Nucleus accumbens (tissue), 56 donors: ENCODE results near the gene ESF1.

Experiments used
- DNase-seq, 56 donors: peaks; one replicate each; lab custom pipeline; 2025; lab: John Stamatoyannopoulos, UW

ESF1 gene

DNA sequence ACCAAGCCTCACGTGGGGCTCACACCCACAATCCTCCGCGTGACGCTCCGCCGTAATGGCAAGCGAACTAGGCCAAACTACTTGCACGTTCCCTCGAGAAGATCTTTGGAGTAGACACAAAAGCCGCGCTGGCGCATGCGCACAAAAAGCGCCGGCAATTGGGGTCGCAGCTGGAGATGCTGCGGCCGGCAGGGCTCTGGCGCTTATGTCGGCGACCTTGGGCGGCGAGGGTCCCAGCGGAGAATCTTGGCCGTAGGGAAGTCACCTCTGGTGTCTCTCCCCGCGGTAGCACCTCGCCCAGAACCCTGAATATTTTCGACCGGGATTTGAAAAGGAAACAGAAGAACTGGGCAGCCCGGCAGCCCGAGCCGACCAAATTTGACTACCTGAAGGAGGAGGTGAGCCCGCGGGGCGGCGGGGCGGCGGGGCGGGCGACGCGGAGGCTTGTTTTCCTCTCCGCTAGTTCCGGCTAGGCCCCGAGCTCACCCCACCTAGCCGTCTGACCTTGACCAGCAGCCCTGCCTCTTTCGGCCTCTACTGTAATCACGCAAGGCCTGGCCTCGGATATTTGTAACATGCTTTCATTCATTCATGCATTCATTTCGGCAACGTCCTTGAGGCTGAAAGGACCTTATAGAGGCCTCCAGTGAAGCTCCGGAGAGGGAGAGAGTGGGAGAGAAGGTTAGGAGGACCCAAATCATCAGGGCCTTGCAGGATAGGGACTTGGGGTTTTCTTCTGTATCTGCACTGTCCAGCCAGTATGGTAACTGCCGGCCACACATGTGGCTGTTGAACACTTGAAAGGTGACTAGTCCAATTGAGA lies at the start of gene ESF1, which contains the start of gene NDUFAF5:
Gene ESF1 (minus strand): TSS at position 27 of the 823 bp plus-strand sequence. CDS start 1,779 bp downstream, outside the sequence.
Gene NDUFAF5 (plus strand): TSS at position 136 of the 823 bp plus-strand sequence. CDS start 41 bp downstream, at position 177.
- DNase-seq: peak; percentile 71 to 98 (median 91)

GRCh38 chr20:13831476-13831875 lies 46.8 kb upstream of the ESF1 start:
- DNase-seq: no peak

- DNase-seq: no peak
These were observed 40.7 kb upstream of the ESF1 start for GRCh38 chr20:13825465-13825864.

DNA sequence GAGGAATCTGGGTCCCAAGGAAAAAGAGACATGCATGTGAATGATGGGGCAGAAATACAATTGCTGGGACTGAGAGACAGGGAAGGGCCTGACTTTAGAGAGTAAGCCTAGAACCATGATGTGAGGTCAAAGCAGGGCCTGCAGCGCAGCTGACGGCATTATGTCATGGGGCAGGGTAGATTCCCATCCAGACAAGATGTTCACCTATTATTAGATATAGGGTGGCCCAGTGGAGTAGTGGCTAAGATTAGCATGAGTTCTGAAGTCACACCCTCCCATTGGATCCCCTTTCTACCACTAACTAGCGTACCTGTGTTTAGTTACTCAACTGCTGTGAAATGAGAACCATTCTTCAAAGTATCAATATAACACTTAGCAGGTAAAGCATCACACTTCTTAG lies 39.7 kb upstream of the ESF1 start:
- no peak for DNase-seq

DNA sequence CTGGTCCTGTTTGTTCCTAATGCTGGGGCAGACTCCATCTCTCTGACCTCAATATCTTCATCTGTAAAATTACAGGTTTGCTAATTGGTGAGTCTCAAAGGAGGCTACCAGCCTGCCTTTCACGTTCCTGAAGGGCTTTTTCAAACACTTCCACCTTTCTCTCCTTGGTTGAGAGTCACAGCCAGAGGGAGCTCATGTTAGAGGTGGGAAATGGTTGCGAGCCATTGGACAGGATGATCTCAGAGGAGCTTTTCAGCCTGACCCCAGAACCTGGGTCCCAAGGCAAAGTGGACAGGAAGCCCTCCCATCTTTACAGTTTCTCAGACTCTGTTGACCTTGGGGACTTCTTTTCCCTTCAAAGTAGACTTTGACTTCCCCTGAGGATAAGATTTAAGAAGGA lies 37.7 kb upstream of the ESF1 start:
- DNase-seq: no peak

- no peak for DNase-seq
These were observed 37.2 kb upstream of the ESF1 start for GRCh38 chr20:13821876-13822275.

- peak in 1 of 56 donors; percentile 8 for DNase-seq
These were observed 35.3 kb upstream of the ESF1 start for GRCh38 chr20:13819885-13820645.

DNA sequence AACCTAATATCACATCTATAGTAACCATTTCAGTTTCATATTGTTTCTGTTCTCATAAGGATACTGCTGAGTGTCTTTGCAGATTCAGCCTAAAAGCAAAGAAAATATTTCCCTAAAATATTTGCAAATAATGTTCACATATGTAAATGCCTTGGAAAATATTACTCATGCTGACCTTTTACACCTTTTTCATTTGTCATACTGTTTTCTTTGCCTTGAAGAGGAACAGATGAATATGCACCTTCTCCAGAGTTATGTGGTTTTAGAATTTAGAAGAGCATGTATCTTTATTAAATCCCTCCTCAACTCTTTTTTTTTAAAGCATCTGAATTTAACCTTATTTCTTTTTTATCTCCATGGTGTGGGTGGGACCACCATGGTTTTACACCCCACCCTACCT lies 32.6 kb upstream of the ESF1 start:
- no peak for DNase-seq

GRCh38 chr20:13816757-13817156 lies 32.0 kb upstream of the ESF1 start:
- no peak for DNase-seq

- DNase-seq: no peak
These were observed 30.0 kb upstream of the ESF1 start for GRCh38 chr20:13814672-13815071.

DNA sequence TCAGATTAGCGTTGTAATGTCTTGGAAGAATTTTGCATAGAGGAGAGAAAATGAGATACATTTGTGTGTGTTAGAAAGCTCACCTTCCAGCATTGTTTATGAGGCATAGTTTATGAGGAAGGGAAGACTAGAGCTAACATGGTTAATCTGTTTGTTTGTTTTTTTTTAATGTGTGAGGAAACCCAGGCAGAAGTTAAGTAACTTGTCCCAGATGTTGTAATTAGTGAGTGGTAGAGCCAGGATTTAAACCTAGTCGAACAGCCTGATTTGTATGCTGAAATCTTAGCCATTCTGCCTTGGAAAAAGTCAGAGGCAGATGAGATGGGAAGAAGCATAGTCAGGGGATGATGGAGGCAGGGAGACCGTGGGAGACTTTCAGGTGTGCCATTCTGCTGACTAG lies 29.2 kb upstream of the ESF1 start:
- DNase-seq: no peak

DNA sequence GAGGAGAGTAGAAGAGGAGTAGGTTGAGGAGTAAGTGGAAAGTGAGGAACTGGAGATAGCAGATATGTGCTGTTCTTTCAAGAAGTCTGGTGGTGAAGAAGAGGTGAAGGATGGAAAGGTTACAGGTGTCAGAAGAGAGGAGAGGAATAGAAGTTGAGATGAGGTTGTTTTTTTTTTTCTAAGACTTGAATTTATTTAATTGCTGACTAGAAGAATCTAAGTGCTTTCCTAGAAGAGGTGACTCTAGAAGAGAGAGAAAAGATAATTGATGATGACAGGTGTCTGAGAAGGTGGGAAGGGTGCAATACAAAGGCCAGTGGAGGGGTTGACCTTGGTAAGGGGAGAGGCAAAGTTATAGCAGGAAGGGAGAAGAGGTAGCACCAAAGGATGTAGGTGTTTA lies 25.7 kb upstream of the ESF1 start:
- no peak for DNase-seq

GRCh38 chr20:13809855-13810254 lies 25.1 kb upstream of the ESF1 start:
- DNase-seq: no peak

DNA sequence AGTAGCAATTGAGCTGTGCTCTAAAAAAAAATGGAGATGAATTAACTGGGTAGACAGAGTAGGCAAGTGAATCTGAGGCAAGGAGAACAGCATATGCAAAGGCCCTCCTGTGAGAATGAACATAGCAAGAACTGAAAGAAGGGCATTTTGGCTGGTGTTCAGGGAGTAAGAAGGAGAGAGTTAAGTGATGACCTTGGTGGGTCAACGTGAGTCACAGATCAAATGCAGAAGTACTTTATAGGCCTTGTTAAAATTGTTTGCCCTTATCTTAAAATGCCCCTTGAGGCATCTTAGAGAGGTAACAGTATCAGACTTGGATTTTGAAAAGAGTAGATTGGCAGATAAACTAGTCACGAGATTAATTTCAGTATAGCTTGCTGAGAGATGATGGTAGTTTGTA lies 24.7 kb upstream of the ESF1 start:
- DNase-seq: no peak

DNA sequence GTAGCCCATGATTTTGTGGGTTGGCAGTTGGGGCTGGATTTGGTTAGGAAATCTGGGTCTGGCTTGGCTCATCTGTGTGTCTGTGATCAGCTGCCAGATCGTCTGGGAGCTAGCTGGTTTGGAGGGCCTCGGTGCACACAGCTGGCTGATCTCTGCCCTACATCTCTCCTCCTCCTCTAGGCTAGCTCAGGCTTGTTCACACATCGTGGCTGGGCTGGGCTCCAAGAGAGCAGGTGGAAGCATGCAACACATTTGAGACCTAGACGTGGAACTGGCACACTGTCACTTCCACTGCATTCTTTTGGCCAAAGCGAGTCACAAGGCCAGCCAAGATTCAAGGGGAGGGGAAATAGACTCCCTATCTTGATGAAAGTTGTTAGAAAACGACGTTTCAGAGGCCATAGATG lies 16.0 kb upstream of the ESF1 start:
- peak in 36 of 56 donors; percentile 5 to 73 (median 25) for DNase-seq

GRCh38 chr20:13799974-13800373 lies 15.3 kb upstream of the ESF1 start:
- no peak for DNase-seq

GRCh38 chr20:13799040-13799439 lies 14.3 kb upstream of the ESF1 start:
- DNase-seq: no peak

DNA sequence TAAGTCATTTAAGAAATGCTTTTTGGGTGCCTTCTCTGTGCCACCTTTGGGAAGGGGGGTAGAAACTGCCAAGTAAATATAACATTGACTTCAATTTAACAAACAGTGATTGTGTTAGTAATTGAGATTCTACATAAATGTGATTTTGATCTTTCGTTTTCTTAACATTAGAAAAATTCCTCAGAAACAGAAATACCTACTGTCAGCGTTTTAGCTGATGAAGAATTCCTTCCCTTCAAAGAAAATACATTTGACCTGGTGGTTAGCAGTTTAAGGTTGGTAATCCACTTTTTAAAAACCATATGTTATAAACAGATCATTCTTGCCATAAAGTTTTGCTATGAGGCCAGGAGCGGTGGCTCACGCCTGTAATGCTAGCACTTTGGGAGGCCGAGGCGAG lies 9.9 kb upstream of the ESF1 start:
- DNase-seq: no peak

- no peak for DNase-seq
These were observed 8.3 kb upstream of the ESF1 start for GRCh38 chr20:13793001-13793400.

DNA sequence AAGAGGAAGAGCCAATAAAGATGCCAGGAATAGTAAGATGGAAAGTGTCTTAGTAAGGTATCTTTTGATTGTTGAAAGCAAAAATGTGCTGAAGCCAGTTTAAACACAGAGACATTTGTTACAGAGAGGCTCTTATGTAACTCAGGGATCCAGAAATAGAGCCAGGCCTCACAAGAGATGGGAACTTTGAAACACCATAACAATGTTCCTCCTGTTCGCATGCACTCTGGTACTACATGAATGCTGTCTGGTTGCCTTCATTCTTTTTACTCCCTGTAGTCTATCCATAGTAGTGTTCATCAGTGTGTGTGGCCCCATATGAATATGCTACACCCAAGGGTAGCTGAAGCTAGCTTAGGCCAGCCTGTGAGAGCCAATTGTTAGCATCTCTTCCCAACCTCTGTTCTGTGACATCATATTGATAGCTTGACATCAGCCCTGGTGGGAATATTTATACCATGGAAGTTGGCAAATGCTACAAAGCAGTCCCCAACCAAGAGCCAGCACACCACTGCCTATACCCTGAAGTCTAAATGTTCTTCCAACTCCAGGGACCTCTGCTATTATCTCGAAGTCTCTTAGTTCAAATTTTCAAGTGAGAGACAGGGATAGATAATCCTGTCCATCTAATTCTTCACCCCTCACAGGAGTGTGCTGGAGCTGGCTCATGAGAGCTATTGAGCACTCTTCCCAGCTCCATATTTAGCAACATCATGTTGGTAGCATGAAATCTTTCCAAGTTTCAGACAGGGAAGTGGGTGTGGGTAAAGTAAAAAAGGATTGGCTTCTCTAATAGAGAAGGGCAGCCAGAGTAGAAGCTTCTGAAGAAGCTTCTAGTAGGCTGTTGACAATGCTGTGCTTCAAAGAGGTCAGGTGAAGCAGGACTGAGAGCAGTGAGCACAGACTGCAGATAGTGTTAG lies 7.1 kb upstream of the ESF1 start:
- peak in 1 of 56 donors; percentile 10 for DNase-seq

DNA sequence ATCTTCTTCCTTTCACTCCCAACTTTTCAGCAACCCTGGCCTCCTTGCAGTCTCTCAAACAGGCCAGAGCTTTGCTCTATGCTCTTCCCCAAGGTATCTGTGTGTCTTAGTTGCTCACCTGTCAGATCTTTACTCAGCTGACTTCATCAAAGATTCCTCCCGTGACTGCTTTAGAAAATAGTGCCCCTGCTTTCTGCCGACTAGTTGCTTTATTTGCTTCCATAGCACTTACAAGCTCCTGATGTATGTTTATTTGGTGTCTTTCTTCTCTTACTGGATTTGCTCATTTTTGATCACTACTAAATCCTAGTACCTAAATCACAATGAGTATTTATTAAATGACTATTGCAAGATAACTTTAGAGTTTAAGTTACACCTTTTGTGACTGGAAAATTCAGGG lies 6.0 kb upstream of the ESF1 start:
- DNase-seq: no peak
